Gastrocnemius medialis (tissue), 4 donors: ENCODE results near the gene RARRES1.

Experiments used
- POLR2A ChIP-seq, 2 donors: fragments of 450-650 bp; IDR thresholded peaks; one replicate each; pipeline ENCODE4 v1.6.1; 2017; ENCODE audit warnings: antibody characterized with exemption in 2 of 2, mild to moderate bottlenecking in 2 of 2, moderate library complexity in 2 of 2
- TF ChIP-seq, protein P1 (sequence below), 5 experiments: fragments of 450-650 bp in 3 of 5; fragments of 200-600 bp in 2 of 5; sonication (generic) in 2 of 5; IDR thresholded peaks in 4 of 5; conservative IDR thresholded peaks in 1 of 5; 1 replicate in 4 of 5; 2 replicates in 1 of 5; pipeline ENCODE4 v1.5.1; 2016 to 2019; ENCODE audit warnings: antibody characterized with exemption in 5 of 5, mild to moderate bottlenecking in 3 of 5, moderate library complexity in 3 of 5

DNA sequence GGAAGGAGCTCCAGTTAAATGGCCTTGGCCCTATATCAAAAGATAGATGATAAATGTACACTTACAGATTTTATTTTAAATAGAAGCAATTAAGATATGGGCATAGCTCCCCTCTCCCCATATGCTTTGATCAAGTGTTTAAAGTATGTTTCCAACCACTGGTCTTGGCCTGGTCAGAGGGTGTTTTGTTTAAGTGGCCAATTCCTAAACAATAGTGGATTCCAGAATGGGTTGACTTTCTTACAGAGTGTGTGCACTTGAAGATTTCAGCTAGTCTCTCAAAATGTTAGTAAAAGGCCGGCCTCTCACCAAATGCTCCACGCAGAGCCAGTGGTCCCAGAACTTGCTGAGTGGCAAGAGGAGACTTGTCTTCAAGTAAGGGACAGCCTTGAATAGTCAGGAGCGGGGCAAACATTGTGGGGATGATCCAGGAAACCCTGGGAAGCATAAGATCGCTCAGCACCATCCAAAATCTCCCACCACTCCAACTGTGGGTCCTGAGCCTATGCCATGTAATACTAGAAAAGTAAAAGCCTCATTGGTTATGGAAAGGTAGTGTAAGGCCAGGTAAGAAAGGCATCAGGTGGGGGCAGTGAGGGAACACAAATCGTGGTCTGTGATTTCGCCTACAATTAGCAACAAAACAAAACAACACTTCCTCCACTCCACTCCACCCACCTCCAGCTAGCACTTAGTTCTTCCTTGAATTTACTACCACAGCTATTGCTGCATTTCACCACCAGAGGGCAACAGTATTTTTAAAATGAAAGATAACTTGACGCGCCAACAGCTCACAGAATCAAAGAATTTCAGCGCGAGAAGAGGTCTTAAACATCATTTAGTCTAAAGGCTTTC is 4.8 kb downstream of the RARRES1 start:
- TF ChIP-seq, protein P1, sequence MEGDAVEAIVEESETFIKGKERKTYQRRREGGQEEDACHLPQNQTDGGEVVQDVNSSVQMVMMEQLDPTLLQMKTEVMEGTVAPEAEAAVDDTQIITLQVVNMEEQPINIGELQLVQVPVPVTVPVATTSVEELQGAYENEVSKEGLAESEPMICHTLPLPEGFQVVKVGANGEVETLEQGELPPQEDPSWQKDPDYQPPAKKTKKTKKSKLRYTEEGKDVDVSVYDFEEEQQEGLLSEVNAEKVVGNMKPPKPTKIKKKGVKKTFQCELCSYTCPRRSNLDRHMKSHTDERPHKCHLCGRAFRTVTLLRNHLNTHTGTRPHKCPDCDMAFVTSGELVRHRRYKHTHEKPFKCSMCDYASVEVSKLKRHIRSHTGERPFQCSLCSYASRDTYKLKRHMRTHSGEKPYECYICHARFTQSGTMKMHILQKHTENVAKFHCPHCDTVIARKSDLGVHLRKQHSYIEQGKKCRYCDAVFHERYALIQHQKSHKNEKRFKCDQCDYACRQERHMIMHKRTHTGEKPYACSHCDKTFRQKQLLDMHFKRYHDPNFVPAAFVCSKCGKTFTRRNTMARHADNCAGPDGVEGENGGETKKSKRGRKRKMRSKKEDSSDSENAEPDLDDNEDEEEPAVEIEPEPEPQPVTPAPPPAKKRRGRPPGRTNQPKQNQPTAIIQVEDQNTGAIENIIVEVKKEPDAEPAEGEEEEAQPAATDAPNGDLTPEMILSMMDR (IDR thresholded peaks at IDR 0.05 in 4 of 5, conservative IDR thresholded peaks at IDR 0.05 in 1 of 5): peak; percentile 64 to 83 (median 79)
- no peak for TF ChIP-seq POLR2A (IDR thresholded peaks at IDR 0.05)
